Measurements from ENCODE around the gene MPHOSPH9. TPM values are rescaled to one million over a fixed set of nuclear protein-coding genes. Genes with fewer than 3 reads are reported as not detected.
A peak's percentile ranks its signal among the peaks of the same experiment; 100 is the strongest.

MPHOSPH9 gene
- total and polyA plus RNA-seq, 2 of the 4 experiments (the other 2 are of a cell fraction), result 7.6 to 17.0 TPM

DNA sequence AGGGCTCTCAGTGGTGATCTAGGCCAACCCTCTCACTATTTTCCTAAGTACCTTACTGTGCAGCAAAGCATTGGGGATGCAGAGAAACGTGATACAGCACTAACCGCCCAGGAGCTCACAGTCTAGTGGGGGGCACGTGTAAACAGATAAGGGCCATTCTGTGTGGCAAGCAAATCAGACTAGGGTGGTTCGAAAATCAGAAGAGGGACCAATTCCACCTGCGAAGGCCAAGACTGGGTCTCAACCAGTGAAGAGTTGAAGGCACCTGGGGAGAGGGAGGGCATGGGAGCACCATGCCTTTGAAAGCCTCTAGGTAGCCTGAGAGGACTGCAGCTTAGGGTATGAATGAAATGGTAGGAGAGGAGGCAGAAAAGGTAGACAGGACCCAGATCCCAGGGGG lies 84.3 kb downstream of the MPHOSPH9 start:
- H2AK9ac ChIP-seq (replicated peaks; ENCODE audit: low read depth, low read length, poor library complexity), result no peak overlapping the region
- H2BK5ac ChIP-seq (ENCODE audit: low read depth, low read length, poor library complexity, severe bottlenecking), result no peak overlapping the region
- 0 out of 2 replicates have a peak overlapping the region, but pooled peaks have one; percentile 39 for H3K23ac ChIP-seq (ENCODE audit: low read depth, low read length)
- no peak overlapping the region for H3K27ac ChIP-seq (ENCODE audit: insufficient read depth, low read length)
- H4K91ac ChIP-seq (ENCODE audit: insufficient read depth, low read depth, low read length), result no peak overlapping the region
- 82% methylated on average over 4 of the region's 5 CpGs; no CpG with 5 or more reads in 1 of the 2 experiments for WGBS, 2 experiments (ENCODE audit: extremely low coverage in 2 of 2, insufficient read length in 1 of 2)
- peaks cover 4% of the 10 kb centered on the region; the same call in 1 of the 2 replicates for H3K36me3 ChIP-seq (ENCODE audit: control insufficient read depth, insufficient read depth, low read length)
- intact Hi-C loops (cut with micrococcal nuclease) (no loop called here), in situ Hi-C loops (cut with MboI; ENCODE audit: low sequenced_read_pairs) (loop anchor here (10.0 kb wide), 1 partner anchor 164 kb away; the partner anchor contains the start of gene ARL6IP4), dilution Hi-C loops (cut with HindIII; ENCODE audit: low sequenced_read_pairs, unreplicated experiment) (no loop called here)
- no peak overlapping the region for H3K14ac ChIP-seq (replicated peaks; ENCODE audit: low read depth, low read length)
- no peak overlapping the region for H3K4me3 ChIP-seq (ENCODE audit: insufficient read depth, low read depth, low read length)
- TF ChIP-seq MAFK (IDR thresholded peaks at IDR 0.05; ENCODE audit: low read depth, low read length) (no peak), NFE2L2 (IDR thresholded peaks at IDR 0.05; ENCODE audit: low read depth, low read length) (no peak), RCOR1 (IDR thresholded peaks at IDR 0.05; ENCODE audit: insufficient replicate concordance, low read length) (no peak), FOS (IDR thresholded peaks at IDR 0.05; ENCODE audit: low read depth, low read length) (no peak), RFX5 (IDR thresholded peaks at IDR 0.05; ENCODE audit: low read depth, low read length) (no peak)
- H4K20me1 ChIP-seq (ENCODE audit: insufficient read depth, low read length), result peaks cover 7% of the 10 kb centered on the region
- DNase-seq, result no peak
- H3K4me1 ChIP-seq (ENCODE audit: control insufficient read depth, insufficient read depth, low read length), result peaks cover 17% of the 10 kb centered on the region
- no peak overlapping the region for H2BK120ac ChIP-seq (ENCODE audit: low read depth, low read length)
- no peak for ATAC-seq (ENCODE audit: low read depth)
- no peak overlapping the region for H3K9ac ChIP-seq (ENCODE audit: low read depth, low read length)
- peaks cover 4% of the 10 kb centered on the region for H3K9me1 ChIP-seq (ENCODE audit: insufficient read depth, low read length)
- H4K5ac ChIP-seq (ENCODE audit: low read depth, low read length), result no peak overlapping the region
- H2BK20ac ChIP-seq (ENCODE audit: low read depth, low read length), result no peak overlapping the region
- no peaks in the 10 kb centered on the region for H3K9me3 ChIP-seq (ENCODE audit: control insufficient read depth, insufficient read depth, low read length)
- POLR2A ChIA-PET (ENCODE audit: unreplicated experiment), result interaction anchor here (1.4 kb wide), 1 partner anchor 107 kb away, joined by 3 read pairs; no protein-coding TSS in a partner anchor
- no peaks in the 10 kb centered on the region for H3K27me3 ChIP-seq (ENCODE audit: control insufficient read depth, insufficient read depth, low read length)
- CTCF ChIA-PET, result interaction anchor here (1.1 to 1.3 kb wide), 3 partner anchors 22 to 107 kb away, joined by 3 to 5 read pairs (median 4); no protein-coding TSS in a partner anchor
- no peak overlapping the region for H4K8ac ChIP-seq (ENCODE audit: low read depth in 2 of 2, low read length in 2 of 2)
- H3K56ac ChIP-seq (ENCODE audit: extremely low read depth, insufficient read depth, low read length), result no peak overlapping the region
- no peak overlapping the region for H3K4me2 ChIP-seq (ENCODE audit: low read depth, low read length)
- H2AFZ ChIP-seq (replicated peaks; ENCODE audit: low read length, poor library complexity), result no peak overlapping the region
- H3K18ac ChIP-seq (ENCODE audit: low read depth, low read length), result no peak overlapping the region
- H3K4ac ChIP-seq (ENCODE audit: low read depth, low read length), result no peak overlapping the region
- BruUV-seq (replicated peaks), result no TSS peak
- no peak overlapping the region for H2AK5ac ChIP-seq (ENCODE audit: low read depth, low read length)
- peaks cover 4 to 40% of the 10 kb centered on the region in 2 experiments for H3K79me1 ChIP-seq (ENCODE audit: low read depth in 1 of 2, low read length in 2 of 2)
- H2BK15ac ChIP-seq (ENCODE audit: low read depth, low read length), result no peak overlapping the region

All from IMR-90 (cell line).